CD8-positive, alpha-beta memory T cell (primary cell): Measurements from ENCODE around the gene TBC1D7. TPM values are rescaled to one million over a fixed set of nuclear protein-coding genes. Genes with fewer than 3 reads are reported as not detected.

Source experiments
- CTCF ChIA-PET: fragments of 350-600 bp; sonication (Branson Sonifier 250); formaldehyde crosslinking; loops from one replicate; lab custom pipeline; 2021; ENCODE audit warnings: antibody characterized with exemption; lab: Charles Lee
- POLR2A ChIA-PET: fragments of 350-600 bp; sonication (Branson Sonifier 250); formaldehyde crosslinking; loops from one replicate; lab custom pipeline; 2021; ENCODE audit warnings: antibody characterized with exemption; lab: Charles Lee
- DNase-seq, 5 donors: peaks; one replicate each; pipeline versions ENCODE4 v3.0.0 to v3.0.0-alpha.2; 2020 to 2022; ENCODE audit warnings: mixed read lengths in 1 of 5
- H3K27ac ChIP-seq: one replicate; pipeline ENCODE4 v1.7.0; 2013; ENCODE audit warnings: low read depth, mild to moderate bottlenecking, low read length, moderate library complexity
- H3K27me3 ChIP-seq: 2 replicates; pipeline ENCODE4 v1.7.0; 2013; ENCODE audit warnings: low read length, mild to moderate bottlenecking; ENCODE audit not compliant: insufficient read depth, poor library complexity, severe bottlenecking
- H3K36me3 ChIP-seq: 2 replicates; pipeline ENCODE4 v1.7.0; 2013; ENCODE audit warnings: mild to moderate bottlenecking, low read length, moderate library complexity; ENCODE audit not compliant: insufficient read depth
- H3K4me1 ChIP-seq: 2 replicates; pipeline ENCODE4 v1.7.0; 2013; ENCODE audit warnings: mild to moderate bottlenecking, low read length, moderate library complexity; ENCODE audit not compliant: insufficient read depth
- H3K4me3 ChIP-seq: 2 replicates; pipeline ENCODE4 v1.7.0; 2013; ENCODE audit warnings: mild to moderate bottlenecking, low read length
- H3K9me3 ChIP-seq: 2 replicates; pipeline ENCODE4 v1.7.0; 2013; ENCODE audit warnings: mild to moderate bottlenecking, low read length
- H3K27ac Mint-ChIP-seq, 8 donors: one replicate each; pipeline ENCODE4 v1.8.0; 2020 to 2021; ENCODE audit warnings: mixed read lengths in 8 of 8, mild to moderate bottlenecking in 6 of 8, inconsistent platforms in 3 of 8, moderate library complexity in 3 of 8
- H3K27me3 Mint-ChIP-seq, 2 donors: one replicate each; pipeline ENCODE4 v1.8.0; 2020 to 2021; ENCODE audit warnings: mixed read lengths in 2 of 2, mild to moderate bottlenecking in 1 of 2, moderate library complexity in 1 of 2
- H3K36me3 Mint-ChIP-seq, 3 donors: one replicate each; pipeline ENCODE4 v1.8.0; 2020 to 2021; ENCODE audit warnings: mixed read lengths in 3 of 3, inconsistent platforms in 1 of 3, mild to moderate bottlenecking in 1 of 3
- H3K4me1 Mint-ChIP-seq, 3 donors: one replicate each; pipeline ENCODE4 v1.8.0; 2020 to 2021; ENCODE audit warnings: mixed read lengths in 3 of 3, inconsistent platforms in 1 of 3, mild to moderate bottlenecking in 1 of 3
- H3K4me3 Mint-ChIP-seq, 7 donors: one replicate each; pipeline ENCODE4 v1.8.0; 2020 to 2021; ENCODE audit warnings: mixed read lengths in 7 of 7, mild to moderate bottlenecking in 6 of 7, moderate library complexity in 4 of 7, inconsistent platforms in 2 of 7
- H3K9me3 Mint-ChIP-seq, 5 donors: one replicate each; pipeline ENCODE4 v1.8.0; 2020 to 2022; ENCODE audit warnings: mixed read lengths in 5 of 5, mild to moderate bottlenecking in 3 of 5, moderate library complexity in 2 of 5, inconsistent platforms in 1 of 5
- polyA plus RNA-seq: library from polyadenylated mRNA; unstranded; fragments of 300-500 nt; fragmentation: Illumina TruSeq; gene quantifications from one replicate; pipeline ENCODE4 v1.2.3, GENCODE V29; 2021
- total RNA-seq, 2 experiments: library from RNA; stranded (reverse); gene quantifications; one replicate each; pipeline ENCODE4 v1.2.3, GENCODE V29; 2021

TBC1D7 gene
- total and polyA plus RNA-seq, 3 experiments from 2014 or later = 14.9 to 23.2 (median 21.8) TPM

GRCh38 chr6:13260101-13260598 is 68.2 kb downstream of the TBC1D7 start:
- peak overlapping the region in 1 of 8 donors; percentile 25 for H3K27ac Mint-ChIP-seq
- H3K27ac ChIP-seq = no peak overlapping the region
- H3K9me3 Mint-ChIP-seq = peaks cover 0 to 4% (median 0%) of the 10 kb centered on the region in 5 donors
- H3K27me3 ChIP-seq = no peaks in the 10 kb centered on the region
- POLR2A ChIA-PET = no interaction called here
- H3K4me1 Mint-ChIP-seq = peaks cover 2 to 11% (median 7%) of the 10 kb centered on the region in 3 donors
- H3K36me3 Mint-ChIP-seq = peaks cover 0 to 8% (median 5%) of the 10 kb centered on the region in 3 donors
- no peaks in the 10 kb centered on the region for H3K4me1 ChIP-seq
- no peaks in the 10 kb centered on the region for H3K36me3 ChIP-seq
- no peak for DNase-seq
- H3K9me3 ChIP-seq = no peaks in the 10 kb centered on the region
- CTCF ChIA-PET = interaction anchor here (1.1 kb wide), 1 partner anchor 15 kb away, joined by 3 read pairs; no protein-coding TSS in a partner anchor
- no peak overlapping the region for H3K4me3 ChIP-seq
- peaks cover 0 to 3% of the 10 kb centered on the region in 2 donors for H3K27me3 Mint-ChIP-seq
- H3K4me3 Mint-ChIP-seq = no peak overlapping the region

- POLR2A ChIA-PET = no interaction called here
- peaks cover 2 to 11% (median 7%) of the 10 kb centered on the region in 3 donors for H3K4me1 Mint-ChIP-seq
- peaks cover 0 to 8% (median 3%) of the 10 kb centered on the region in 3 donors for H3K36me3 Mint-ChIP-seq
- CTCF ChIA-PET = no interaction called here
- no peaks in the 10 kb centered on the region for H3K27me3 ChIP-seq
- DNase-seq = no peak
- no peak overlapping the region for H3K4me3 ChIP-seq
- peaks cover 0 to 4% (median 0%) of the 10 kb centered on the region in 5 donors for H3K9me3 Mint-ChIP-seq
- H3K4me1 ChIP-seq = no peaks in the 10 kb centered on the region
- peaks cover 0 to 3% of the 10 kb centered on the region in 2 donors for H3K27me3 Mint-ChIP-seq
- H3K27ac Mint-ChIP-seq = no peak overlapping the region
- H3K9me3 ChIP-seq = no peaks in the 10 kb centered on the region
- no peaks in the 10 kb centered on the region for H3K36me3 ChIP-seq
- no peak overlapping the region for H3K4me3 Mint-ChIP-seq
- H3K27ac ChIP-seq = no peak overlapping the region
These were observed 68.9 kb downstream of the TBC1D7 start for GRCh38 chr6:13259393-13259792.

- H3K4me1 Mint-ChIP-seq = peaks cover 0 to 8% (median 4%) of the 10 kb centered on the region in 3 donors
- no peak overlapping the region for H3K27ac Mint-ChIP-seq
- peaks cover 0 to 4% (median 0%) of the 10 kb centered on the region in 5 donors for H3K9me3 Mint-ChIP-seq
- H3K27me3 Mint-ChIP-seq = peaks cover under 1 to 3% of the 10 kb centered on the region in 2 donors
- CTCF ChIA-PET = no interaction called here
- Histone ChIP-seq H3K9me3 (no peaks in the 10 kb centered on the region), H3K36me3 (no peaks in the 10 kb centered on the region), H3K27ac (no peak overlapping the region), H3K4me1 (no peaks in the 10 kb centered on the region), H3K4me3 (no peak overlapping the region), H3K27me3 (no peaks in the 10 kb centered on the region)
- DNase-seq = no peak
- no peak overlapping the region for H3K4me3 Mint-ChIP-seq
- peaks cover 0 to 8% (median 3%) of the 10 kb centered on the region in 3 donors for H3K36me3 Mint-ChIP-seq
- POLR2A ChIA-PET = no interaction called here
These were observed 71.9 kb downstream of the TBC1D7 start for GRCh38 chr6:13256266-13257001.

Other genes with a start within 250 kb of the TBC1D7 start
- 1 to 10 TPM; 8.2 to 8.7 TPM for gene GFOD1, start 159.1 kb upstream of the TBC1D7 start, total RNA-seq
- 3.6 TPM for gene GFOD1, start 159.1 kb upstream of the TBC1D7 start, polyA plus RNA-seq
- gene SIRT5, start 246.1 kb upstream of the TBC1D7 start, total RNA-seq = 10 to 100 TPM in 1 of 2 experiments, 1 to 10 TPM in 1; 8.2 to 10.7 TPM
- gene SIRT5, start 246.1 kb upstream of the TBC1D7 start, polyA plus RNA-seq = 9.7 TPM